GM23338 (cell line): ENCODE results near the gene PSMD8. TPM values are rescaled to one million over a fixed set of nuclear protein-coding genes. Genes with fewer than 3 reads are reported as not detected.

Experiments used
- polyA plus RNA-seq: library from polyadenylated mRNA; unstranded; fragments of >200 nt; fragmentation: Nextera tagmentation; extraction: Ambion mirVana; gene quantifications from 2 replicates; pipeline ENCODE4 v1.2.1, GENCODE V29; 2016
- total RNA-seq: library from RNA; depleted of rRNA; stranded (reverse); fragments of >200 nt; shearing (Covaris generic); gene quantifications from 2 replicates; pipeline ENCODE4 v1.2.3, GENCODE V29; 2014; rRNA removed

The PSMD8 gene
- total and polyA plus RNA-seq, 2 experiments from 2014 or later = 129 to 241 TPM

Other genes with a start within 250 kb of the PSMD8 start
- gene DPF1, start 150.3 kb upstream of the PSMD8 start, total RNA-seq = 8.3 and 11.7 TPM in 2 replicates
- 7.9 and 8.3 TPM in 2 replicates for gene DPF1, start 150.3 kb upstream of the PSMD8 start, polyA plus RNA-seq
- gene PPP1R14A, start 118.2 kb upstream of the PSMD8 start, total RNA-seq = 9.4 and 14.5 TPM in 2 replicates
- 76.2 and 77.5 TPM in 2 replicates for gene PPP1R14A, start 118.2 kb upstream of the PSMD8 start, polyA plus RNA-seq
- gene SPINT2, start 110.0 kb upstream of the PSMD8 start, total RNA-seq = 382 and 468 TPM in 2 replicates
- 298 and 319 TPM in 2 replicates for gene SPINT2, start 110.0 kb upstream of the PSMD8 start, polyA plus RNA-seq
- 26.7 and 58.9 TPM in 2 replicates for gene C19orf33, start 70.3 kb upstream of the PSMD8 start, total RNA-seq
- gene C19orf33, start 70.3 kb upstream of the PSMD8 start, polyA plus RNA-seq = 72.2 and 95.5 TPM in 2 replicates
- 102 and 106 TPM in 2 replicates for gene YIF1B, start 58.6 kb upstream of the PSMD8 start, total RNA-seq
- 82.8 and 88.0 TPM in 2 replicates for gene YIF1B, start 58.6 kb upstream of the PSMD8 start, polyA plus RNA-seq
- 9.9 and 14.6 TPM in 2 replicates for gene KCNK6, start 54.7 kb upstream of the PSMD8 start, total RNA-seq
- 9.0 and 9.4 TPM in 2 replicates for gene KCNK6, start 54.7 kb upstream of the PSMD8 start, polyA plus RNA-seq
- gene CATSPERG, start 38.7 kb upstream of the PSMD8 start, total RNA-seq = 1.4 and 4.2 TPM in 2 replicates
- gene CATSPERG, start 38.7 kb upstream of the PSMD8 start, polyA plus RNA-seq = 1.4 and 1.9 TPM in 2 replicates
- 0.14 and 0.70 TPM in 2 replicates for gene GGN, start 13.5 kb downstream of the PSMD8 start, total RNA-seq
- gene GGN, start 13.5 kb downstream of the PSMD8 start, polyA plus RNA-seq = 1.5 and 2.6 TPM in 2 replicates
- gene SPRED3, start 14.1 kb downstream of the PSMD8 start, total RNA-seq = 3.9 TPM in 2 replicates
- gene SPRED3, start 14.1 kb downstream of the PSMD8 start, polyA plus RNA-seq = 10.7 and 11.6 TPM in 2 replicates
- gene FAM98C, start 28.5 kb downstream of the PSMD8 start, total RNA-seq = 4.3 and 5.7 TPM in 2 replicates
- gene FAM98C, start 28.5 kb downstream of the PSMD8 start, polyA plus RNA-seq = 7.6 and 8.0 TPM in 2 replicates
- gene RASGRP4, start 51.6 kb downstream of the PSMD8 start, total RNA-seq = 3.6 and 4.1 TPM in 2 replicates
- 1.5 and 1.6 TPM in 2 replicates for gene RASGRP4, start 51.6 kb downstream of the PSMD8 start, polyA plus RNA-seq
- 17.3 and 26.7 TPM in 2 replicates for gene RYR1, start 59.1 kb downstream of the PSMD8 start, total RNA-seq
- 4.0 and 4.7 TPM in 2 replicates for gene RYR1, start 59.1 kb downstream of the PSMD8 start, polyA plus RNA-seq
- gene MAP4K1, start 243.4 kb downstream of the PSMD8 start, total RNA-seq = 7.7 and 11.8 TPM in 2 replicates
- 42.8 and 44.6 TPM in 2 replicates for gene MAP4K1, start 243.4 kb downstream of the PSMD8 start, polyA plus RNA-seq
- 509 and 527 TPM in 2 replicates for gene EIF3K, start 244.6 kb downstream of the PSMD8 start, total RNA-seq
- 215 and 226 TPM in 2 replicates for gene EIF3K, start 244.6 kb downstream of the PSMD8 start, polyA plus RNA-seq